CD1c-positive myeloid dendritic cell (primary cell): ENCODE results near the gene SLC5A10.
A peak's percentile ranks its signal among the peaks of the same experiment; 100 is the strongest.

Experiments used
- DNase-seq: peaks from one replicate; pipeline ENCODE4 v3.0.0-alpha.2; 2016; ENCODE audit errors: extremely low spot score

The SLC5A10 gene

GRCh38 chr17:18964550-18964949 is 12.6 kb downstream of the SLC5A10 start:
- DNase-seq, result no peak

DNA sequence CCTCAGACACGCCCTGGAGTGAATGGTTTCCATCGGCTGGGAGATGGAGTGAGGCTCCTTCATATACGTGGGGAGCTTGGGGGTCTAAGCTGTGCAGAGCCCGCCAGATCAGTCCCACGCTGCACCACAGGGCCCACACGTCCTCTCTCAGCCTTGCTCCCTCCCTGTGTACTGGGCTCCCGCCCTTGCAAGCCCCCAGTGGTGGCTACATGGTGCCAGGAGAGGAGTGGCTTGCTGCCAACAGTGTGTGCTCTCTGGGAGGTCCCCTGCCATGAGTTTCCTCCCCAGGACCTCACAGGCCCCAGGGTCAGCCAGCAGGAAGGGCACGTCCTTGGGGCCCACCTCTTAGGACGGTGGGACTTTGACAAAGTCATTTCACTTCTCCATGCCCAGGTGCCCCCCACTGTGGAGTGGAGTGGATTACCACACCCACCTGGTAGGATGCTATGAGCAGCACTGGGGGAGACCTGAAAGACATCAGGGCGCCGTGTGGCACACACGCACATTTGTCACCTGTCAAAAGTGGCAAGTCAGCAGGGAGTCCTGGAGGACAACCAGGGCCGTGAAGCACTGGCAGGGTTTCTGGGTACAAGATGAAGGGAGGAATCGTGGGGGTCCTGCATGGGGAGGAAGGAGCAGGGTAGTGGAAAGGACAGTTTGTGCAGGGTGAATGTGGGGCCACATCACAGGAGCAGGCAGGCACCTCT is 13.7 kb downstream of the SLC5A10 start:
- no peak for DNase-seq

- DNase-seq, result no peak
Measured at GRCh38 chr17:18966831-18967624, 15.1 kb downstream of the SLC5A10 start.

- no peak for DNase-seq
Measured at GRCh38 chr17:18967916-18968315, 16.0 kb downstream of the SLC5A10 start.

DNA sequence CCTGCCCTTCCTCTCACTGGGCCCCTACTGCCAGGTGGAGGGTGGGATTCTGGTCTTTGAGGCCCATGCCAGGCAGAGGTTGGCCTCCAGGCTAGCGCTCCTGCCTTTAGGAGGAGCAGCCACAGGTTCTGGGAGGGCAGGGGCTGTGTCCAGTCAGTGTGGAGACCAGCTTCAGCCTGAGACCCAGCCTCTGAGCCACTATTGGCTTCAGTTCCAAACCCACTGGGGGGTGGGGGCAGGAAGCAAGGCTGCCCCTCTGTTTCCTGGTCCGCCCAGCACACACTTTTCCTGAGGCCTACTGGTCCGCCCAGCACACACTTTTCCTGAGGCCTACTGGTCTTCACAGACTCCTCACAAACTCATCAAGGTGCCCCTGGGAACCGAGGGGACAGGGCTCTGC is 16.4 kb downstream of the SLC5A10 start:
- DNase-seq, result no peak

- DNase-seq, result peak; percentile 10
Measured at GRCh38 chr17:18968945-18969887, 17.3 kb downstream of the SLC5A10 start.

- DNase-seq, result no peak
Measured at GRCh38 chr17:18970582-18971480, 18.9 kb downstream of the SLC5A10 start.

DNA sequence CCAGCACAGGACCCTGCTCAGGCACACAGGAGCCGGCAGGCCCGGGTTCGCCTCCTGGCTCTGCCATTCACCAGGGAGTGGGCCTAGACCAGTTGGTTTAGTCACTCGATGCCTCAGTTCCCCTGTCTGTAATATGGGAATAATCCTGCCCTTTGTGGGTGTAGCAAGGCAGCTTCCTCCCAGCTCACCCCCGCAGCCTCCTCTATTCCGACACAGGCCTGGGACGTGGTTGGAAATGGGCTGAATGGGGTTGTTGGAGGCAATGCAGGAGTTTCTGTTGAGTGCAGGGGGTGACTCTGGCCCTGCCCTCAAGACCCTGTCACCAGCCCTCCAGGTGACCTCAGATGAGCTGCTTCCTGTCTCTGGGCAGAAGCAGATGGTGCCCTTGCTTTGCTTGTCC is 19.8 kb downstream of the SLC5A10 start:
- no peak for DNase-seq

- DNase-seq, result no peak
Measured at GRCh38 chr17:18974407-18975149, 22.6 kb downstream of the SLC5A10 start.

- no peak for DNase-seq
Measured at GRCh38 chr17:18975597-18975996, 23.6 kb downstream of the SLC5A10 start.

DNA sequence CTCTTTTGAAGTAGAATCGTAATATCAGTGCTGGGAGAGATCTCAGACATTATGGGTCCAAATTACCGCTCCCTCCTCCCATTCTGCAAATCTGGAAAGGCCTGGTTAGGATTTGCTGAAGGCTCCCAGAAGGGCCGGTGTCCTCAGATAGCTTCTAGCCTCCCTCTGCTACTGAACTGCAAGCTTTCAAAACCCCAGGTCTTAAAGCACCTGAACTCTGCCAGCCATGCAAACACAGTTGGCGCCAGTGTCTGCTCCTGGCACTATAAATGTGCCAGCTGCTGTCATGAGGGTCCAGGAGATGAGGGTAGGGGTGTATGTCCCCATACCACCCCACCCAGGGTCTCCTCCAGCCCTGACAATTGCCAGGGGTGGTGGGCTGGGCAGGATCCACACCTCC is 24.2 kb downstream of the SLC5A10 start:
- no peak for DNase-seq

DNA sequence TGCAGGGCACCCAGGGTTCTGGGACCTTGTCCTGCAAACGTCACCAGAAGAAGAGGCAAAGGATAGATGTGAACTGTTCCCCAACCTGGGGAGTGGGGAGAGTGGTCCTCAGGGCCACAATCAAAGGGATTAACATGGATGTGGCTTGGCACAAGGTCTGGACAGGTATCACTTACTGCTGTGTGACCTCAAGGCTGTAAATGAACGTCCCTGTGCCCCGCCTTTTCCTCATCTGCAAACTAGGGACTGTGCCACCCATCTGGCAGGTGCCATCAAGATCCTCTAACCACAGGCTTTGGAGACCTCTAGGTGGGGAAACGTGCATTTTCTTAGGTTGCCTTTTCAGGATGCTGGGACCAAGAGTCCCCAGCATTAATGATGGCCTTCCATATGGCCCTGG is 25.1 kb downstream of the SLC5A10 start:
- no peak for DNase-seq

GRCh38 chr17:18977646-18978045 is 25.7 kb downstream of the SLC5A10 start:
- DNase-seq, result no peak

GRCh38 chr17:18978050-18978449 is 26.1 kb downstream of the SLC5A10 start:
- DNase-seq, result no peak

DNA sequence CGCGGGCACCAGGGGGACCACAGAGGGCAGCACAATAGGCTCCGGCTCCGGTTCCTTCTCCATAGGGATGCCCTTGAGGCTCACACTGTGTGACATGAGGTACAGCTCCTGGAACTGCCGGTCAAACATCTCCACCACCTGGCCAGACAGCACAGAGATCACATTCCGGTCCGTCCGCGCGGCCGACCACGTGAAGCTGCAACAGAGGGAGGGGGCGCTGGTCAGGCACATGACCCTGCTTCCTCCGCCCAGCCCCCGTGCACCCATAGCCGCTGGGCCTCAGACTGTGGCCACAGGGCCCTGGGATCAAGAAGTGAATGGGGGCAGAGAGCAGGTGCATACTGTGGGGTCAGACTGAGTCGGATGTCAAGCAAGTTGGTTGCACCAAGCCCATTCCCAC is 26.7 kb downstream of the SLC5A10 start:
- no peak for DNase-seq

DNA sequence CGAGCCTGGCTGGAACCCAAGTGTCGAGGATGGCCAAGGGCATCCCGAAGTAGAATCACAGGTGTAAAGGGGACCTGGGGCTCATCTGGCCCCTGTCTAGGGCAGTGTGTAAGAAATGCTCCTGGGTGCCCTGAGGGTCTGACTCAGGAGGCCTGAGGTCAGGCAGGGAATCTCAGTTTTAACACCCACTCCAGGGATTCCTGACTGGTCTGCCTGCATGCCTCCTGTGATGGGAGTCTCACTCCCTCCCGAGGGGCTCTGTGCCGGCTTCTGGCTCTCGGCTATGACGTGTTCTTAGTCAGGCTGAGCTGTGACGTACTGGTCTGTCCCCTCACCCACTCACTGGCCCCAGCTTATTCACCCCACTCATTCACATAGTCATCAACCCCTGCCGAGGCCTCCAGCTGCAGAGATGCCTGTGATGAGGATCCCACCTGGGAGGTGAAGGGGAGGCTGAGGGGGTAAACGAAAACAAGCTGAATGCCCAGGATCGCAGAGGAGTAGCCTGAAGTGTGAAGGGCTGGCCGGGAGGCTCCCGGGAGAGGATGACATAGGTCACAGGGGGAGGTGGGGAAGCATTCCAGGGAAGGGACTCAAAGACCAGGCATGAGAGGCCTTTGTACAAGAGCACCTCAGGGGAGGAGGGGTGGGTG is 28.8 kb downstream of the SLC5A10 start:
- DNase-seq, result no peak

- no peak for DNase-seq
Measured at GRCh38 chr17:18981335-18981641, 29.3 kb downstream of the SLC5A10 start.

- no peak for DNase-seq
Measured at GRCh38 chr17:18981642-18982424, 29.9 kb downstream of the SLC5A10 start.
